Calu3 (cell line): ENCODE results near the gene LSM12. TPM values are rescaled to one million over a fixed set of nuclear protein-coding genes. Genes with fewer than 3 reads are reported as not detected.

Source experiments
- BruUV-seq: library from RNA; stranded (reverse); fragments of 400-500 nt; replicated peaks from 2 replicates; lab custom pipeline; 2021; lab: Mats Ljungman, UMichigan
- CTCF ChIA-PET: fragments of 300-600 bp; sonication (Branson Sonifier 250); formaldehyde crosslinking; loops from one replicate; lab custom pipeline; 2022; ENCODE audit warnings: antibody characterized with exemption; lab: Charles Lee
- DNase-seq: peaks from one replicate; pipeline ENCODE4 v3.0.0; 2022
- H3K27ac Mint-ChIP-seq: one replicate; pipeline ENCODE4 v1.8.0; 2022; ENCODE audit warnings: mixed read lengths; ENCODE audit not compliant: unreplicated experiment
- H3K27me3 Mint-ChIP-seq: one replicate; pipeline ENCODE4 v1.8.0; 2022; ENCODE audit warnings: mixed read lengths; ENCODE audit not compliant: unreplicated experiment
- H3K36me3 Mint-ChIP-seq: one replicate; pipeline ENCODE4 v1.8.0; 2022; ENCODE audit warnings: mild to moderate bottlenecking, moderate library complexity, mixed read lengths; ENCODE audit not compliant: insufficient read depth, unreplicated experiment
- H3K4me1 Mint-ChIP-seq: one replicate; pipeline ENCODE4 v1.8.0; 2022; ENCODE audit warnings: mild to moderate bottlenecking, low read depth, mixed read lengths; ENCODE audit not compliant: unreplicated experiment
- H3K4me3 Mint-ChIP-seq: one replicate; pipeline ENCODE4 v1.8.0; 2022; ENCODE audit warnings: mild to moderate bottlenecking, low read depth, moderate library complexity, mixed read lengths; ENCODE audit not compliant: unreplicated experiment
- H3K9me3 Mint-ChIP-seq: one replicate; pipeline ENCODE4 v1.8.0; 2022; ENCODE audit warnings: low read depth, mixed read lengths; ENCODE audit not compliant: unreplicated experiment
- intact Hi-C: fragments of 100-400 bp; cut with micrococcal nuclease; formaldehyde crosslinking; loops from one replicate; pipeline ENCODE4 v1.10.0; 2022; ENCODE audit not compliant: unreplicated experiment
- total RNA-seq: library from RNA; stranded (reverse); gene quantifications from 2 replicates; pipeline ENCODE4 v1.2.3, GENCODE V29; 2022
- TF ChIP-seq, protein P1 (sequence below): fragments of 200-600 bp; IDR thresholded peaks from one replicate; pipeline ENCODE4 v1.8.0; 2022; ENCODE audit warnings: antibody characterized with exemption; ENCODE audit not compliant: unreplicated experiment

LSM12 gene
- total RNA-seq, 1 experiment from 2014 or later: 79.5 TPM

DNA sequence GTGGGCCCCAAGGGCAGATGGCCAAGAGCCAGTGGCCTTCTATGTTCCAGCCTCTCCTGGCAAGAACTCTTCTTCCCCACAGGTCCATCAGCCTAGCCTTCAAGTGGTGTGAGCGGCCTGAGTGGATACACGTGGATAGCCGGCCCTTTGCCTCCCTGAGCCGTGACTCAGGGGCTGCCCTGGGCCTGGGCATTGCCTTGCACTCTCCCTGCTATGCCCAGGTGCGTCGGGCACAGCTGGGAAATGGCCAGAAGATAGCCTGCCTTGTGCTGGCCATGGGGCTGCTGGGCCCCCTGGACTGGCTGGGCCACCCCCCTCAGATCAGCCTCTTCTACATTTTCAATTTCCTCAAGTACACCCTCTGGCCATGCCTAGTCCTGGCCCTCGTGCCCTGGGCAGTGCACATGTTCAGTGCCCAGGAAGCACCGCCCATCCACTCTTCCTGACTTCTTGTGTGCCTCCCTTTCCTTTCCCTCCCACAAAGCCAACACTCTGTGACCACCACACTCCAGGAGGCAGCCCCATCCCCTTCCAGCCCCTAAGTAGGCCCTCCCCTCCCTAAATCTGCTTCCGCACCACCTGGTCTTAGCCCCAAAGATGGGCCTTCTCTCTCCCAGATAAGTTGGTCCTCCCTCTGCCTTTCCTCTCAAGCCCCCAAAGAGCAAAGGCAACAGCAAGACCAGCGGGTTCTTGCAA lies 9.3 kb upstream of the LSM12 start:
- no peak overlapping the region for H3K27ac Mint-ChIP-seq
- H3K4me3 Mint-ChIP-seq: no peak overlapping the region
- no TSS peak for BruUV-seq
- peaks cover 16% of the 10 kb centered on the region for H3K4me1 Mint-ChIP-seq
- H3K27me3 Mint-ChIP-seq: no peaks in the 10 kb centered on the region
- TF ChIP-seq, protein P1, sequence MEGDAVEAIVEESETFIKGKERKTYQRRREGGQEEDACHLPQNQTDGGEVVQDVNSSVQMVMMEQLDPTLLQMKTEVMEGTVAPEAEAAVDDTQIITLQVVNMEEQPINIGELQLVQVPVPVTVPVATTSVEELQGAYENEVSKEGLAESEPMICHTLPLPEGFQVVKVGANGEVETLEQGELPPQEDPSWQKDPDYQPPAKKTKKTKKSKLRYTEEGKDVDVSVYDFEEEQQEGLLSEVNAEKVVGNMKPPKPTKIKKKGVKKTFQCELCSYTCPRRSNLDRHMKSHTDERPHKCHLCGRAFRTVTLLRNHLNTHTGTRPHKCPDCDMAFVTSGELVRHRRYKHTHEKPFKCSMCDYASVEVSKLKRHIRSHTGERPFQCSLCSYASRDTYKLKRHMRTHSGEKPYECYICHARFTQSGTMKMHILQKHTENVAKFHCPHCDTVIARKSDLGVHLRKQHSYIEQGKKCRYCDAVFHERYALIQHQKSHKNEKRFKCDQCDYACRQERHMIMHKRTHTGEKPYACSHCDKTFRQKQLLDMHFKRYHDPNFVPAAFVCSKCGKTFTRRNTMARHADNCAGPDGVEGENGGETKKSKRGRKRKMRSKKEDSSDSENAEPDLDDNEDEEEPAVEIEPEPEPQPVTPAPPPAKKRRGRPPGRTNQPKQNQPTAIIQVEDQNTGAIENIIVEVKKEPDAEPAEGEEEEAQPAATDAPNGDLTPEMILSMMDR: no peak
- H3K9me3 Mint-ChIP-seq: no peaks in the 10 kb centered on the region
- peaks cover 23% of the 10 kb centered on the region for H3K36me3 Mint-ChIP-seq
- intact Hi-C loops: no loop called here
- CTCF ChIA-PET: interaction anchor here (0.7 kb wide), 1 partner anchor 9 kb away, joined by 6 read pairs; the partner anchor contains the start of gene LSM12
- DNase-seq: no peak

DNA sequence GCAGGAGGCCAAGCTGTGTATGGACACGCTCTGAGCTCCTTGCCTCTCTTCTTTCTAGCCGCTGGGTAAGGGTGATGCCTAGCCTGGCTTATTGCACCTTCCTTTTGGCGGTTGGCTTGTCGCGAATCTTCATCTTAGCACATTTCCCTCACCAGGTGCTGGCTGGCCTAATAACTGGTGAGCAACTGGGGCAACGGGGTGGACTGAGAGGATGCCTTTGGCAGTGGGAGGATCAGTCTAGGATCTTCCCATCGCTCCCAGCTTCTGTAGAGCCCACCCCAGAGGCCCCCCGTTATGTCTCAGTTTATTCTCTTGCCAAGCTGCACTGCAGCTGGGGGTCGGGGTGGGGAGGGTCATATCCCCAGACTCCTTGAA lies 8.4 kb upstream of the LSM12 start:
- H3K36me3 Mint-ChIP-seq: peaks cover 30% of the 10 kb centered on the region
- CTCF ChIA-PET: interaction anchor here (0.7 to 1.3 kb wide), 2 partner anchors 8 to 9 kb away, joined by 4 to 6 read pairs; partner anchors contain the start of gene LSM12
- no peaks in the 10 kb centered on the region for H3K27me3 Mint-ChIP-seq
- no peaks in the 10 kb centered on the region for H3K9me3 Mint-ChIP-seq
- peaks cover 24% of the 10 kb centered on the region for H3K4me1 Mint-ChIP-seq
- no peak overlapping the region for H3K4me3 Mint-ChIP-seq
- no peak for DNase-seq
- TF ChIP-seq, protein P1: no peak
- no peak overlapping the region for H3K27ac Mint-ChIP-seq
- intact Hi-C loops: no loop called here
- no TSS peak for BruUV-seq

DNA sequence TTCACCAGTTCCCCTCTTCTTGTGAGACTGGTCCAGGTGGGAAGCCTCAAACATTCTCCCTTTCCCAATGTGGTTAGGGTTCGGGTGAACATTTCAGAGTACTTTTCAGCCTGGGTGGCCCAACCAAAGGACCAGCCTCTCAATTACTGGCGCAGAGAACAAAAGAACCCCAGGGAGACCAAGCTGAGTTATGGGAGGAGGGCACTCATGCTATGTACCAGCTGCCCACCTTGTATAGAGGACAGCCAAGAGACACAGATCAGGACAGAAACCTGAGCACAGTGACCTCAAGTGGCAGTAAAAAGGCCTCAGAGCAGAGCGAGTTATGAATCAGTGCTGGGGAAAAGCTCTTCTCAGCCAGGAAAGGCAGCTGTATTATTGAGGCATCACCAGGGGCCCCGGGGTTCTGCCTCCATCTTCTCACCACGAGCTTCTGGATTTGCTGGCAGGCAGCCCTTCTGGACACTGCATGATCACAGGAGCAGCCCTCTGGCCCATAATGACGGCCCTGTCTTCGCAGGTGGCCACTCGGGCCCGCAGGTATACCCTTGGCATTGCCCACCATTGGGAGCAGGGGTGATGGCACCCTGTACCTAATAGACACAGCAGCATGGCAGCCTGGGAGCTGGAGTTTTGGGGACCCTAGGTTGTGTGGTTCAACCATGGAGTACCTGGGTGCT lies 7.9 kb upstream of the LSM12 start:
- H3K27me3 Mint-ChIP-seq: no peaks in the 10 kb centered on the region
- H3K36me3 Mint-ChIP-seq: peaks cover 31% of the 10 kb centered on the region
- TF ChIP-seq, protein P1: no peak
- intact Hi-C loops: no loop called here
- no peak overlapping the region for H3K27ac Mint-ChIP-seq
- no TSS peak for BruUV-seq
- CTCF ChIA-PET: interaction anchor here (0.5 to 1.3 kb wide), 2 partner anchors 9 kb away, joined by 4 to 5 read pairs; no protein-coding TSS in a partner anchor
- no peak overlapping the region for H3K4me3 Mint-ChIP-seq
- no peaks in the 10 kb centered on the region for H3K9me3 Mint-ChIP-seq
- DNase-seq: no peak
- peaks cover 26% of the 10 kb centered on the region for H3K4me1 Mint-ChIP-seq

DNA sequence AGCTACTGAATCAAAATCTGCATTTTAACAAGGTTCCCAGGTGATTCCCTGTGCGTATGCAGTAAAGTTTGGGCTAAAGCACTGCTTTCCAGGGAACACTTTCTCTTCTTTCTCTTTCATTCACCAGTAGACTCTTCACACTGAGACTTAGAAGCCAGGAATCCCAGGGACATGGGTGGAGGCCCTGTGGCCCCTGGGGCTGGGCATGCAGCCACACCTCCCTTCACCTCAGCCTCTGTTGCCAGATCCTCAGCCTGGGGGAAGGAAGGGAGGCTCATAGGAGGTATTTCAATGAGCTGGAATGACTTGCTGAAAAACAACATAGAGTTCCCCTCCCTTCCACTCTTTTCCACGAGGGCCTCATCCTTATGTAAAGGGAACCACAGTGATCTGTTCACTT lies 5.3 kb upstream of the LSM12 start:
- TF ChIP-seq, protein P1: no peak
- no TSS peak for BruUV-seq
- Mint-ChIP-seq H3K36me3 (peaks cover 30% of the 10 kb centered on the region), H3K27ac (peak overlapping the region; percentile 74), H3K27me3 (no peaks in the 10 kb centered on the region), H3K4me1 (peaks cover 30% of the 10 kb centered on the region), H3K4me3 (peak overlapping the region; percentile 99), H3K9me3 (no peaks in the 10 kb centered on the region)
- intact Hi-C loops: no loop called here
- no peak for DNase-seq
- CTCF ChIA-PET: interaction anchor here (2.9 kb wide), 1 partner anchor 52 kb away, joined by 10 read pairs; the partner anchor contains the start of gene HDAC5
